GM23338 (cell line): ENCODE measurements around the gene DLG2. TPM values are rescaled to one million over a fixed set of nuclear protein-coding genes. Genes with fewer than 3 reads are reported as not detected.

Experiments
- ATAC-seq: fragments of 200-7000 bp; cut with Tn5 transposase; 3 replicates; pipeline ENCODE4 v1.9.1; 2020
- DNase-seq: peaks from one replicate; pipeline ENCODE4 v3.0.0-alpha.2; 2015; ENCODE audit warnings: low spot score
- H2AFZ ChIP-seq: fragments of 200-600 bp; sonication (generic); 2 replicates; pipeline ENCODE4 v1.8.0; 2016; ENCODE audit warnings: antibody characterized with exemption, mild to moderate bottlenecking, moderate library complexity
- H3F3A ChIP-seq: fragments of 200-600 bp; sonication (generic); replicated peaks from 2 replicates; pipeline ENCODE4 v1.8.0; 2017; ENCODE audit warnings: antibody characterized with exemption, mixed run types, low read depth
- H3K27ac ChIP-seq: fragments of 200-600 bp; sonication (generic); 2 replicates; pipeline ENCODE4 v1.6.1; 2016; ENCODE audit warnings: low read depth
- H3K27me3 ChIP-seq: fragments of 200-600 bp; sonication (generic); 2 replicates; pipeline ENCODE4 v1.8.0; 2016; ENCODE audit warnings: mild to moderate bottlenecking, mixed run types, moderate library complexity; ENCODE audit not compliant: insufficient read depth
- H3K36me3 ChIP-seq: fragments of 200-600 bp; sonication (generic); 2 replicates; pipeline ENCODE4 v1.8.0; 2016; ENCODE audit warnings: mild to moderate bottlenecking; ENCODE audit not compliant: insufficient read depth
- H3K4me1 ChIP-seq: fragments of 200-600 bp; sonication (generic); 2 replicates; pipeline ENCODE4 v1.8.0; 2016; ENCODE audit warnings: mild to moderate bottlenecking, moderate library complexity; ENCODE audit not compliant: insufficient read depth
- H3K4me2 ChIP-seq: fragments of 200-600 bp; sonication (generic); 2 replicates; pipeline ENCODE4 v1.7.1; 2017; ENCODE audit warnings: mixed run types
- H3K4me3 ChIP-seq: fragments of 200-600 bp; sonication (generic); 2 replicates; pipeline ENCODE4 v1.6.1; 2016; ENCODE audit warnings: mixed run types
- H3K79me2 ChIP-seq: fragments of 200-600 bp; sonication (generic); replicated peaks from 2 replicates; pipeline ENCODE4 v1.8.0; 2017; ENCODE audit warnings: mild to moderate bottlenecking; ENCODE audit not compliant: insufficient read depth
- H3K9me2 ChIP-seq: fragments of 200-600 bp; sonication (generic); 2 replicates; pipeline ENCODE4 v1.8.0; 2017; ENCODE audit not compliant: insufficient read depth
- H4K20me1 ChIP-seq: fragments of 200-600 bp; sonication (generic); replicated peaks from 2 replicates; pipeline ENCODE4 v1.8.0; 2017; ENCODE audit warnings: mild to moderate bottlenecking; ENCODE audit not compliant: insufficient read depth
- H3K27ac Mint-ChIP-seq: 2 replicates; pipeline ENCODE4 v1.8.0; 2020; ENCODE audit warnings: inconsistent platforms, mild to moderate bottlenecking, moderate library complexity, mixed read lengths
- H3K27me3 Mint-ChIP-seq: 3 replicates; pipeline ENCODE4 v1.8.0; 2022; ENCODE audit warnings: low read depth, mild to moderate bottlenecking, moderate library complexity, mixed read lengths, inconsistent platforms; ENCODE audit not compliant: insufficient read depth, poor library complexity
- H3K36me3 Mint-ChIP-seq: 3 replicates; pipeline ENCODE4 v1.8.0; 2021; ENCODE audit warnings: low read depth, mild to moderate bottlenecking, inconsistent platforms, moderate library complexity, mixed read lengths
- H3K4me1 Mint-ChIP-seq: 3 replicates; pipeline ENCODE4 v1.8.0; 2020; ENCODE audit warnings: mild to moderate bottlenecking, inconsistent platforms, mixed read lengths
- H3K4me3 Mint-ChIP-seq: 3 replicates; pipeline ENCODE4 v1.8.0; 2021; ENCODE audit warnings: moderate library complexity, mild to moderate bottlenecking, inconsistent platforms, mixed read lengths
- H3K9me3 Mint-ChIP-seq: 3 replicates; pipeline ENCODE4 v1.8.0; 2020; ENCODE audit warnings: moderate library complexity, mild to moderate bottlenecking, inconsistent platforms, mixed read lengths
- CREB1 ChIP-seq: fragments of 250-450 bp; sonication (Bioruptor Pico); IDR thresholded peaks from 2 replicates; pipeline ENCODE4 v1.5.0; 2020; ENCODE audit warnings: low read depth, mild to moderate bottlenecking, moderate library complexity
- ETS1 ChIP-seq: IDR thresholded peaks from 2 replicates; pipeline ENCODE4 v1.6.1; 2016; ENCODE audit warnings: antibody characterized with exemption
- EZH2 ChIP-seq: fragments of 200-600 bp; sonication (generic); IDR thresholded peaks from one replicate; pipeline ENCODE4 v1.8.0; 2017; ENCODE audit warnings: antibody characterized with exemption, mild to moderate bottlenecking, low read depth; ENCODE audit not compliant: unreplicated experiment
- EZH2phosphoT487 ChIP-seq: fragments of 200-600 bp; sonication (generic); IDR thresholded peaks from one replicate; pipeline ENCODE4 v1.8.1; 2018; ENCODE audit warnings: antibody characterized with exemption; ENCODE audit not compliant: unreplicated experiment
- JUNB ChIP-seq: IDR thresholded peaks from one replicate; pipeline ENCODE4 v1.6.1; 2016; ENCODE audit warnings: antibody characterized with exemption; ENCODE audit not compliant: unreplicated experiment
- NANOG ChIP-seq: IDR thresholded peaks from 2 replicates; pipeline ENCODE4 v1.6.1; 2016; ENCODE audit warnings: antibody characterized with exemption, borderline replicate concordance
- POLR2AphosphoS5 ChIP-seq: IDR thresholded peaks from 2 replicates; pipeline ENCODE4 v1.6.1; 2016; ENCODE audit warnings: antibody characterized with exemption, low read depth
- STAT1 ChIP-seq: IDR thresholded peaks from one replicate; pipeline ENCODE4 v1.6.1; 2016; ENCODE audit warnings: antibody characterized with exemption; ENCODE audit not compliant: unreplicated experiment
- ZNF114 ChIP-seq: fragments of 250-450 bp; sonication (Bioruptor Pico); IDR thresholded peaks from 2 replicates; pipeline ENCODE4 v1.5.0; 2020; ENCODE audit warnings: mild to moderate bottlenecking, moderate library complexity
- ZNF331 ChIP-seq: fragments of 250-450 bp; sonication (Bioruptor Pico); IDR thresholded peaks from 2 replicates; pipeline ENCODE4 v1.5.0; 2020; ENCODE audit warnings: low read depth, mild to moderate bottlenecking, moderate library complexity
- ZNF462 ChIP-seq: fragments of 250-450 bp; sonication (Bioruptor Pico); IDR thresholded peaks from 2 replicates; pipeline ENCODE4 v1.5.0; 2020; ENCODE audit warnings: mild to moderate bottlenecking, moderate library complexity
- polyA plus RNA-seq: library from polyadenylated mRNA; unstranded; fragments of >200 nt; fragmentation: Nextera tagmentation; extraction: Ambion mirVana; gene quantifications from 2 replicates; pipeline ENCODE4 v1.2.1, GENCODE V29; 2016
- total RNA-seq: library from RNA; depleted of rRNA; stranded (reverse); fragments of >200 nt; shearing (Covaris generic); gene quantifications from 2 replicates; pipeline ENCODE4 v1.2.3, GENCODE V29; 2014
- TF ChIP-seq, protein P1 (sequence below), 2 experiments: fragments of 200-600 bp in 1 of 2; sonication (generic) in 1 of 2; conservative IDR thresholded peaks; 2 replicates each; pipeline versions ENCODE4 v1.5.1 to v1.6.1; 2016 to 2017; ENCODE audit warnings: antibody characterized with exemption in 2 of 2, low read depth in 2 of 2, mild to moderate bottlenecking in 2 of 2, moderate library complexity in 1 of 2
- TF ChIP-seq, protein P2 (sequence below): IDR thresholded peaks from one replicate; pipeline ENCODE4 v1.6.1; 2018; ENCODE audit warnings: antibody characterized with exemption; ENCODE audit not compliant: unreplicated experiment

The DLG2 gene
- total and polyA plus RNA-seq, 2 experiments from 2014 or later, result 19.8 to 21.5 TPM

- H3K27me3 Mint-ChIP-seq, result peaks cover 2% of the 10 kb centered on the region
- Histone ChIP-seq H3K27me3 (no peaks in the 10 kb centered on the region), H3K4me2 (no peak overlapping the region), H3K4me1 (peaks cover 4% of the 10 kb centered on the region; the same call in 1 of the 2 replicates), H3K79me2 (no peaks in the 10 kb centered on the region), H3K9me2 (no peaks in the 10 kb centered on the region), H3K36me3 (no peaks in the 10 kb centered on the region), H3K4me3 (no peak overlapping the region), H3F3A (no peaks in the 10 kb centered on the region), H4K20me1 (no peaks in the 10 kb centered on the region), H2AFZ (no peak overlapping the region), H3K27ac (no peak overlapping the region)
- H3K9me3 Mint-ChIP-seq, result no peaks in the 10 kb centered on the region
- peaks cover 11% of the 10 kb centered on the region for H3K4me1 Mint-ChIP-seq
- ATAC-seq, result no peak
- H3K27ac Mint-ChIP-seq, result no peak overlapping the region
- TF ChIP-seq NANOG (no peak), STAT1 (no peak), ETS1 (no peak), JUNB (no peak), ZNF331 (CRISPR knock-in tag) (no peak), EZH2phosphoT487 (no peak), EZH2 (no peak), CREB1 (CRISPR knock-in tag) (no peak), ZNF462 (CRISPR knock-in tag) (no peak), ZNF114 (CRISPR knock-in tag) (no peak), POLR2AphosphoS5 (no peak)
- TF ChIP-seq, protein P1, sequence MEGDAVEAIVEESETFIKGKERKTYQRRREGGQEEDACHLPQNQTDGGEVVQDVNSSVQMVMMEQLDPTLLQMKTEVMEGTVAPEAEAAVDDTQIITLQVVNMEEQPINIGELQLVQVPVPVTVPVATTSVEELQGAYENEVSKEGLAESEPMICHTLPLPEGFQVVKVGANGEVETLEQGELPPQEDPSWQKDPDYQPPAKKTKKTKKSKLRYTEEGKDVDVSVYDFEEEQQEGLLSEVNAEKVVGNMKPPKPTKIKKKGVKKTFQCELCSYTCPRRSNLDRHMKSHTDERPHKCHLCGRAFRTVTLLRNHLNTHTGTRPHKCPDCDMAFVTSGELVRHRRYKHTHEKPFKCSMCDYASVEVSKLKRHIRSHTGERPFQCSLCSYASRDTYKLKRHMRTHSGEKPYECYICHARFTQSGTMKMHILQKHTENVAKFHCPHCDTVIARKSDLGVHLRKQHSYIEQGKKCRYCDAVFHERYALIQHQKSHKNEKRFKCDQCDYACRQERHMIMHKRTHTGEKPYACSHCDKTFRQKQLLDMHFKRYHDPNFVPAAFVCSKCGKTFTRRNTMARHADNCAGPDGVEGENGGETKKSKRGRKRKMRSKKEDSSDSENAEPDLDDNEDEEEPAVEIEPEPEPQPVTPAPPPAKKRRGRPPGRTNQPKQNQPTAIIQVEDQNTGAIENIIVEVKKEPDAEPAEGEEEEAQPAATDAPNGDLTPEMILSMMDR (conservative IDR thresholded peaks at IDR 0.05; ENCODE audit: low read depth in 2 of 2), result no peak
- TF ChIP-seq, protein P2, sequence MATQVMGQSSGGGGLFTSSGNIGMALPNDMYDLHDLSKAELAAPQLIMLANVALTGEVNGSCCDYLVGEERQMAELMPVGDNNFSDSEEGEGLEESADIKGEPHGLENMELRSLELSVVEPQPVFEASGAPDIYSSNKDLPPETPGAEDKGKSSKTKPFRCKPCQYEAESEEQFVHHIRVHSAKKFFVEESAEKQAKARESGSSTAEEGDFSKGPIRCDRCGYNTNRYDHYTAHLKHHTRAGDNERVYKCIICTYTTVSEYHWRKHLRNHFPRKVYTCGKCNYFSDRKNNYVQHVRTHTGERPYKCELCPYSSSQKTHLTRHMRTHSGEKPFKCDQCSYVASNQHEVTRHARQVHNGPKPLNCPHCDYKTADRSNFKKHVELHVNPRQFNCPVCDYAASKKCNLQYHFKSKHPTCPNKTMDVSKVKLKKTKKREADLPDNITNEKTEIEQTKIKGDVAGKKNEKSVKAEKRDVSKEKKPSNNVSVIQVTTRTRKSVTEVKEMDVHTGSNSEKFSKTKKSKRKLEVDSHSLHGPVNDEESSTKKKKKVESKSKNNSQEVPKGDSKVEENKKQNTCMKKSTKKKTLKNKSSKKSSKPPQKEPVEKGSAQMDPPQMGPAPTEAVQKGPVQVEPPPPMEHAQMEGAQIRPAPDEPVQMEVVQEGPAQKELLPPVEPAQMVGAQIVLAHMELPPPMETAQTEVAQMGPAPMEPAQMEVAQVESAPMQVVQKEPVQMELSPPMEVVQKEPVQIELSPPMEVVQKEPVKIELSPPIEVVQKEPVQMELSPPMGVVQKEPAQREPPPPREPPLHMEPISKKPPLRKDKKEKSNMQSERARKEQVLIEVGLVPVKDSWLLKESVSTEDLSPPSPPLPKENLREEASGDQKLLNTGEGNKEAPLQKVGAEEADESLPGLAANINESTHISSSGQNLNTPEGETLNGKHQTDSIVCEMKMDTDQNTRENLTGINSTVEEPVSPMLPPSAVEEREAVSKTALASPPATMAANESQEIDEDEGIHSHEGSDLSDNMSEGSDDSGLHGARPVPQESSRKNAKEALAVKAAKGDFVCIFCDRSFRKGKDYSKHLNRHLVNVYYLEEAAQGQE, result no peak
- no peak for DNase-seq
- H3K4me3 Mint-ChIP-seq, result no peak overlapping the region
- no peaks in the 10 kb centered on the region for H3K36me3 Mint-ChIP-seq
Observed at GRCh38 chr11:83528225-83528624, 2098.9 kb downstream of the DLG2 start.
